Stimulated activated CD8-positive, alpha-beta memory T cell treated with anti-CD3 and anti-CD28 coated beads, Interleukin-4, amount 100 ng/mL, for 4 hours (primary cell): ENCODE measurements around the gene NXN.
A peak's percentile ranks its signal among the peaks of the same experiment; 100 is the strongest.
"Not testable (repeated sequence)": the region's sequence is repeated elsewhere in the genome, so short reads cannot be mapped to it uniquely, and the experiment has no call there.

Experiments used
- DNase-seq, 2 donors: peaks; one replicate each; pipeline ENCODE4 v3.0.0-alpha.2; 2020; ENCODE audit warnings: low read depth in 2 of 2, low spot score in 1 of 2

Gene NXN

DNA sequence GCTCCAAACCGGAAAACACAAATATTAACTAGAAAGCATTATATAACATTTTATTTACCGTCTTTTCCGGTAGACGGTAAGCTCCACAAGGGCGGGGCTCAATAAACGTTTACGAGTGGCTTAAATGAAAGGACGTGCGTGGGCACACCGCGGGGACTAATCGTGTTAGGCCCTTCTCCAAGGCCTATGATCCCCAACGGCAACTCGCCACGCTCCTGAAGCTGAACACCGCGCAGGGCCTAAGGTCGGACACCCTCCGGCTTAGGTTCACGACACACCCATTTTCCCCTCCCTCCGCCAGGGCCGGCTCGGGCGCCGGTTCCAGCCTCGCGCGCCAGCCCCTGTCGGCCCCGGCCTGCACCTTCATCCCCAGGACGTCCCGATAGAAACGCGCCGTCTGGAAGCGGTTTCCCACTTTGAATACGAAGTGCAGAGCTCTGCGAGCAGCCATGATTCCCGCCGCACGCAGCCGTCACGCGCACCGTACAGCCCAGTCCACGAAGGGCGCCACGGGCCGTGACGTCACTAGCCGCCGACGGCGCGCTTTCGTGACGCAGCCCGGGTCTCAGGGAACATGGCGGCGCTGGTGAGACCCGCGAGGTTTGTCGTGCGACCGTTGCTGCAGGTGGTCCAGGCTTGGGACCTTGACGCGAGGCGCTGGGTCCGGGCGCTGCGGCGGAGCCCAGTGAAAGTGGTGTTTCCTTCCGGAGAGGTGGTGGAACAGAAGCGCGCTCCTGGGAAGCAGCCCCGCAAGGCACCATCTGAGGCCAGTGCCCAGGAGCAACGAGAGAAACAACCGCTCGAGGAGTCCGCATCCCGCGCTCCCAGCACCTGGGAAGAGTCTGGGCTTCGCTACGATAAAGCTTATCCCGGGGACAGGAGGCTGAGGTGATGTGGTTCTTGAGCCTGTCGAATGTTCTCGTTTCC lies 197.5 kb downstream of the NXN start, which contains the start of the genes GLOD4 and MRM3:
Gene GLOD4 (minus strand): TSS at position 476 of the 927 bp plus-strand sequence. CDS start 25 bp downstream, at position 451.
Gene MRM3 (plus strand): TSS at position 549 of the 927 bp plus-strand sequence. CDS start 26 bp downstream, at position 575.
- DNase-seq = peak; percentile 85 to 91

- DNase-seq = no peak
Measured at GRCh38 chr17:778096-778495, 201.5 kb downstream of the NXN start.

- DNase-seq = no peak
Measured at GRCh38 chr17:774313-774584, 205.3 kb downstream of the NXN start.

DNA sequence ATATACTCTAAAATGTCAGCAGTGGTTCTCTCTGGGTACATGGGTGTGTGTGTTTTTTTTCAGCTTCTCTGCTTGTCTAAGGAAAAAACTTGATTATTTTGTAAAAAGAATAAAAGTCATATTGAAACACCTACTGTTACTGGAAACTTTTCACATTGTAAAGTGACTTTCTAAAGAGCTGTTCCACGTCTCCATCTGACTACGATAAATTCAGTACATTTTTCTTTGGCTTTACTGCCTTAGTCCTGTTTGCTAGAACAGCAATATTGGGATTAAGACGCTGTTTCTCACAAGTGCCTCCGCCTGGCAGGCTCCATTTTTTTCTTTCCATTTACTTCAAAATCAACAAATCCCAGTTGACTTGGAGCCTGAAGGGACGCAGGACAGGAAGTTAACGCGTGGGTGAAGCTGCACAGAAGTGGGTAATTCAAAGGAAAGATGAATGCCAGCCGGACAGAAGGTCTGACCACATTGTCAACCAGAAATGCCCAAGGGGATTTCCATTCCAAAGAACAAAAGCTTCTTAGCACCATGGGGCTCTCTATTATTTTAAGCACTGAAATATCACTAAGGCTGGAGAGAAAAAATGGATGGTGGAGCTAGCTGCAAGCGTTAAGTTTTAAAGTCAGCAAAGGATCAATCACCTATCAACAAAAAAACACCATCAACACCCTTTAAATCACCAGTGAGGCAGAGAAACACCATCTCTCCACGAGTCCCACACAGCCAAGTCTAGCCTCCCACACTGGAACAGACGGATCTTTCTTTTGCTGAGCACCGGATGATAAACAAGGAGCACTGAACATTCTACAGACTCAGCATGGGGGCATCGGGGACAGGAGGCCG lies 205.9 kb downstream of the NXN start:
- no peak for DNase-seq

- no peak for DNase-seq
Measured at GRCh38 chr17:773016-773415, 206.6 kb downstream of the NXN start.

DNA sequence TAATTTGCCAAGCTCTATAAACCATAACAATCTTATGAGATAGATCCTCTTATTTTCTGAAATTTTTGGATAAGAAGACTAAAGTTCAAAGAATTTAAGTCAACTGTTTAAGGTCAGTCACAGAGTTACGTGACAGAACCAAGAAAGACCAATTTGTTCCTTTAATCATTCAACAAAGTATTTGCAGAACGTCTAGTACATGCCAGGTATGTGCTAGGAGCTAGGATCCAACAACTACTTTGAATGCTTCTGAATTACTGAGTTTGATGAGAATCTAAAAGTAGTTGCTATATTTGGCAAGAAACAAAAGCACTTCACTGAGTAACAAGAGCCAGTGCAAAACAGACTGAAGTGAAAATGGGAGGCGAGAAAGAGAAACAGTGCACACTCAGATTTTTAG lies 212.5 kb downstream of the NXN start:
- no peak for DNase-seq

DNA sequence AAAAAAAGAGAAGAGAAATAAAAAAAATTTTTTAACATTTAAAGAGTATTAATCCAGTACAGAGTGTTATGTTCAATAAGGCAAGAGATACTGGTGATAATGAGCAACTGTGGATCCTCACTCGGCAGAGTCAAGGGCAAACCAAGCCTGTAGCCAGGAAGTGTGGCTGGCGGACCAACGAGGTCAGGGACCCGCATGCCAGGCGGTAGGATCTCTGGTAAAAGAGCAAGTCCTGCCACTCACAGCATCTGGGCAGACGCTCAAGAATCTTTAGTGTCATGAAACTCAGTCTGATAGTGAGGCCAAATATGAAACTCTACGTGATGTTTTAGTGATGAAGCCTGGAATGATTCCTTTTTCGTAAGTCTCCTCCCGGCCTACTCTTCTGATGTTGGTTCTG lies 219.2 kb downstream of the NXN start:
- no peak for DNase-seq

GRCh38 chr17:759964-760363 lies 219.6 kb downstream of the NXN start:
- no peak for DNase-seq

GRCh38 chr17:756010-756567 lies 223.5 kb downstream of the NXN start:
- DNase-seq = not testable (repeated sequence)

GRCh38 chr17:755319-755961 lies 224.1 kb downstream of the NXN start:
- not testable (repeated sequence) for DNase-seq

DNA sequence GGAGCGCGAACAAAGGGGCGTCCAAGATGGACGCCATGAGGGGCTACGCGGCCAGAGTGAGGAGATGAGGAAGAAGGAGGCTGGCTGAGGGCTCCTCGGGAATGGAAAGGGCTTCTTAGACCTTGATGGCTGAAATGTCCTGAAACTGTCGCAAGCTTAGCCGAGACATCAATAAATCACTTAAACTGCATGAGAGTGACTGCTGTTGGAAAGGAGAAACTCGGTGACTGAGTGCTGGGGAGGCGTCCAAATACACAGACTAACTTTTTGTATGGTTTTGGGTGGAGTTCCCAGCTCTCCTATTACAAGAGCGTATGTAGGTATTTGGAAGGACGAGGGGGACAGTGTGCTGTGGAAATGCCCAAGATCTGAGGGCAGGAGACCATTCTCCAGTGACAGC lies 226.2 kb downstream of the NXN start:
- DNase-seq = no peak

GRCh38 chr17:752620-753219 lies 226.9 kb downstream of the NXN start:
- DNase-seq = peak; percentile 11 to 21

DNA sequence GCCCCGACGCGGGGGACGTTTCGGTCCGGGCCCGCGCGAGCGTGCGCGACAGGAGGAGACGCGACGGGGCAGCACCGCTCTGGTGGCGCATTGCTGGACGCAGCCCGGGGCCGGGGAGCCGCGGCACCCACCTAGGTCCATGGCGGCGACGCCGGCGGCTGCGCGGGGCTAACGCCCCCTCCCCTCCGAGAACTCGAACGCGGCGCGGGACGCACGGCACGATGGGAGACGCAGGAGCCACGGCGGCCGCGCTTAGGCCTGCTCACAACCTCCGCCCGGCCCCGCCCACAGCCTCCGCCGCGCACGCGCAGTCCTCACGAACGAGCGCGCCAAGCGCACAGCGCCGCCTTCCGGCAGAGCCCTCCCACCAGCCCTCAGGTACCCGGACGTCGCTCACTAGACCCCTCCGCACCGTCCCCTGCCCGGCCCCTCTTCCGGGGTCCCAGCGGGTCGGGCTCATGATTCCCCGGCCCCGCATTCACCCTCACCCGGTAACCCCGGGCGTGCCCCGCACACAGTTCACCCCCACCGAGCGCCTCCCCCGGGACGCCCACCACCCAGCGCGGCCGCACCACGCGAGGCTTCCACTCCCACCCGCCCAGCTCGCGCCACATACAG lies 227.5 kb downstream of the NXN start, which contains the start of gene GEMIN4:
Gene GEMIN4 (minus strand): TSS at position 263 of the 618 bp plus-strand sequence. CDS start 122 bp downstream, at position 141.
- peak; percentile 91 to 95 for DNase-seq

DNA sequence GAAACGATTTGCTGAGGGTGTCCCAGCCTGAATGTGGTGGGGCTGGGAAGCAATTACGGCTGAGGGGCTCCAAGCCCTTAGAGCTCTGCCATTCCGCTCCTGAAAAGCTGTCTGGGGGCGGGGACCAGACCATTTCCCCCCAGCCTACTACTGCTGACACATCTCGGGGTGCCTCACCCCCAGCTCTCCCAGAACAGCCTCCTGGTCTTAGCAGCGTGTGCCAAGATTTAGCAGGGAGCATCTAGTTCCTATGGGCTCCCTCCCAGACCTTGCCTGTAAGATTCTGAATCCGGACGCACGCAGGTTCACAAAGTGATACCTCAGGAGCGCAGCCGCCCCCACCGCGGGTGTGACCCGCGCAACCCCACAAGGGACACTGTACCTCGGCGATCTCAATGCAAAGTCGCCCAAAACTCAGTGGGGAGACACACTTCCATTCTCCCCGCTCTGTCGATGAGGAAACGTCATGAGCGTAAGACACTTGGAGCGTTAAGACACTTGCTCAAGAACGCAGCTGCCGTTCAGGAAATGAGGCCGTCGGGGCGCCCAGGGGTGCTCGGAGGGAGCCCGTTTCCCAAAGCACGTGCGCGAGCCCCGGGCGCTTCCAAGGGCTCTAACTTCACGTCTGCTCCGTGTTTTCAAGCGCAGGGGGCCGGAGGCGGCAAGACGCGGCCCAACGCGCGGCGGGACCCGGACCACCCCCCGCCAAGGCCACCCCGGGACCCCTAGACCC lies 228.1 kb downstream of the NXN start:
- DNase-seq = peak; percentile 11 to 14

- no peak for DNase-seq
Measured at GRCh38 chr17:750431-751037, 229.0 kb downstream of the NXN start.

DNA sequence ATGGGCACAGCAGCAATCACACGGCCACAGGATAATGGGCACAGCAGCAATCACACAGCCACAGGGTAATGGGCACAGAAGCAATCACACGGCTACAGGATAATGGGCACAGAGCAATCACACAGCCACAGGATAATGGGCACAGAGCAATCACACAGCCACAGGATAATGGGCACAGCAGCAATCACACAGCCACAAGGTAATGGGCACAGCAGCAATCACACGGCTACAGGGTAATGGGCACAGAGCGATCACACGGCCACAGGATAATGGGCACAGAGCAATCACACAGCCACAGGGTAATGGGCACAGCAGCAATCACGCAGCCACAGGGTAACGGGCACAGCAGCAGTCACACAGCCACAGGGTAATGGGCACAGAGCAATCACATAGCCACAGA lies 230.2 kb downstream of the NXN start:
- not testable (repeated sequence) for DNase-seq
